T1000 (cell line): ENCODE data around the gene LRP1.

Source experiments
- DNase-seq: peaks from one replicate; lab custom pipeline; 2025; ENCODE audit warnings: mixed read lengths; lab: John Stamatoyannopoulos, UW

Gene LRP1

DNA sequence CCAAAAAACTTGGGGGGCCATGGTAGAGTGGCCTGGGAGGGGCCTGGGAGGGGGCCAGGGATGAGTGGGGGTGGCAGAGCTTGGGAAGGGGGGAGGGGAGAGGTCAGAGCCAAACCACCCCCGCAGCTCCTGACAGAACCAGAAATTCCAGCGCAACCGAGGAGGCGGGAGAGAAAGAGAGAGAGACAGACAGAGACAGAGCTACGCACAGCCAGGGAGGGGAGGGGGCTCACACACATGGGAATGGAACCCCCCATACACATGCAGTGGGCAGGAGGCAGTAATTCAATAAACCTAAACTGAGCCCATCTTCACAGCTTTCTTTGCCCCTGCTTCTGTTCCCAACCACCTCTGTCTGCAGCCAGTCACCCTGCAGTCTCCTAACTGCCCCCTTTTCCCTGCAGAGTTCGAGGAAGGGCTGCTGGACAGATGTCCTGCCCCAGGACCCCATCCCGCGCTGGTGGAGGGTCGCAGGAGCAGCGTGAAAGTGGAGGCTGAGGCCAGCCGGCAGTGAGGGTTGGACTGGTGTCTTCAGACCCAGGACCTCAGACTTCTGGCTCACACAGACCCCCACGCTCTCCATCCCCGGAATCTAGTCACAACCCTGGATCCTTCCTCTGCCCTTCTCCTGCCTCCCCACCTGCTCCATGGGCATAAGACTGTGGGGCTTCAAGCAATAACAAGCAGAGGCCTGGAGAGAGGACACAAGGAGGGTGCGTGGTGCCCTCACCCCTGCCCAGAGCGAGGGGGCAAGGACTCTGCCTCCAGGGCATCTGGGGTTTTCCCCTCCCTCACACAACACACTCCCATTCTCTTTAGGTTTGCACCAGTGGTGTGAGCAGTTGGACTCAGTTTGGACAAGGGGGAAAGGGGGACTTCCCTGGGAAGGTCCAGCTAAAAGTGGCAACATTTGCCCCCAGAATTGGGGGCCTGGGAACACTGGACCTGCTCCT lies 33.8 kb upstream of the LRP1 start:
- no peak for DNase-seq

DNA sequence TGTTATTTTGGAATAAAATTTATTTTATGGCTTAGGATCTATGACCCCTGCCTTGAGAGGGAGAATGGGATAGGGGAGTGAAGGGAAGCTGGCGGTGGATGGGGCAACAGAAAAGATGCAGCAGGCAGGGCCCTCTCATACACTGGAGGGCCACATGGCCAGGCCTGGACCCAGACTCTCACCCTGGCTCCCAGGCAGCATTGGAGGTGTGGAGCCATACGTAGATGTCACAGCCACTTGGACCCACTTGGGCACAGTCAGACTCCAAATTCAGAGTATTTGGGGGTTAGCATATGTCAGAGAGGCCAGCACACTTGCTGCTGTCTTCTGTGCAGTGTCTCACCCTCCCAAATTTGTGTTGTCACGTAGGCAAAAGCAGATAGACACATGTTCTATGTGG lies 32.8 kb upstream of the LRP1 start:
- DNase-seq: no peak

DNA sequence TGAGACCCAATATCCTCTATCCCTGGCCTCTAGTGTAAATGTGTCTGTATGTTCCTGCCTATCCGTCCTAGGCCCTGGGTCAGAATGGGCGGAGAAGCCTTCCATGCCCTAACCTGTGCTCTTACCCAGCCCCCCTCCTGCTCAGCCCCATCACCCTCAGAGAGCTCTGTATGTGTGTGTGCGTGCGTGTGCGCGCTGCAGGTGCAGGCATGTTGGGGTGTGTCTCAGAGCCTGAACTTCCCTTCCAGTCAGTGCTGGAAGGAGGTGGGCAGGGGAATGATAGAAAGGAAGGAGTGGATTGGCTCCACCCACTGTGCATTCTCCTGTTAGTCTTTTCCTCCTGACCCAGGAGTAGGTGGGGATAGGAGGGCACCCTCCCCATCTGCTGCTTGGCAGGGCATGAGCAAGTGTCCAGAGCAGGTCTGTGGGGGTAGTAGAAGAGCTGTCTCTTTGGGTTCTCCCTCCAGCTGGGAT lies 32.1 kb upstream of the LRP1 start:
- no peak for DNase-seq

DNA sequence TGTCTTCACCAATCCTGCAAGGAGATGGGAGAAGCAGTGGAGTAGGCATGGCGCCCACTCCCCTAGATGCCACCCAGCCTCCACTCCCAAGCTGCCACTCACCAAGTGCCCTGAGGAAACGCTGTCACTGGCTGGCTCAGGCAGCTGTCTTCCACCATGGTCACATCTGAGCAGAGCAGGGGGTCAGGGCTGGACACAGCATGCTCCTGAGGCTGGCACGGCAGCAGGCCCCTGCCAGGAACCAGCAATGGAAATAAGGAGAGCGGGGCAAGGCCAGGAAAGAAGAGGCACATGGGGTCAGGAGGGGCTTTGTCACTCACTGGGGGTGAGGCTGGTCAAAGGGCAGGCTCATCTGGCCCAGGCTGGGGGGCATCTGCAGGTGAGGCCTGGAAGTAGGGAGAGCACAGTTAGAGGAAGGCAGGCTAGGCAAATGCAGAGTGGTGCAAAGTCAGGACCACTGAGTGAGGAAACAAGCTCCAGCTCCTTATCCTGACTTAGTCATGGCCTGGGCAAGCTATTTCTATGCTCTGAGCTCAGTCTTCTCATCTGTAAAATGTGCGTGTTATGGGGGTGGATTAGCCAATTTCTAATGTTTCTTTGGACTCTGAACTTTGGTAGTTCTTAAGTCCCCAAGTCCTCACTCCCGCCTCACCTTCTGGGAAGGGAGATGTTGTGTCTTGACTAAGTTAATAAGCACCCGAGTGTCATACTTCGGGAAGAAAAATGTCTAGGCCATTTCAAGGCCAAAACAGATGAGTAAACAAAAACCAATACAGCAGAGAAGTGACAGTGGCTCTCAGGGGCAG lies 31.3 kb upstream of the LRP1 start:
- no peak for DNase-seq

- no peak for DNase-seq
Measured at GRCh38 chr12:57097554-57097835, 30.8 kb upstream of the LRP1 start.

GRCh38 chr12:57098546-57098945 lies 29.7 kb upstream of the LRP1 start:
- DNase-seq: no peak

DNA sequence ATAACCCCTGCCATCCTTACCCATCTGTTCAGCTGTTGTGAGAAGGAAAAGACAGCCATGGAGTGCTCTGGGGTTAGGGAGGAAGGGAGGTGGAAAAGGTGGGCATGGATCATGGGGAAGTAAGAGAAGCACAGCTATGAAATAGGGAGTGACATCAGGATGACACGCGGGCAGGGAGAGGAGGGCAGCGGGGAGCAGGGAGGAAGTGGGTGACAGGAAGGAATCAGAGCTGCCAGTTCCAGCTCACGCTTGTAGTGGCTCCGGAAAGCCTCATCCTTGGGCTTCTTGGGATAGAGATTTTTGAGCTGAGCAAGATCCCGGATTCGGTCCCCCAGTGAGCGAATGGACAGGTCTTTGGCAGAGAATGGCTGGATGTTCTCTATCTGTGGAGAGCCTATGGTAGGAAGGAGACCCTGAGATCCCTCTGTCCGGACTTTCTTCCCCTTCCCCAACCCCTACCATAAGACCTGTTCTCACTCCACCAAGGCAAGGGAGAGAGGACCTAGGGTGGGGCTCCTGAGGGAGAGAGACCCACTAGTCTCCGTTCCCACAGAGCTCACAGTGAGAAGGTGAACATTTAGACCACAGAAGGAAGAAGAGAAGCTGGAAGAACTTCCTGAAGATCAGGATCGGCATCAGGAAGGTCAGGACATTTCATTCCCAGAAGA lies 29.1 kb upstream of the LRP1 start:
- no peak for DNase-seq

DNA sequence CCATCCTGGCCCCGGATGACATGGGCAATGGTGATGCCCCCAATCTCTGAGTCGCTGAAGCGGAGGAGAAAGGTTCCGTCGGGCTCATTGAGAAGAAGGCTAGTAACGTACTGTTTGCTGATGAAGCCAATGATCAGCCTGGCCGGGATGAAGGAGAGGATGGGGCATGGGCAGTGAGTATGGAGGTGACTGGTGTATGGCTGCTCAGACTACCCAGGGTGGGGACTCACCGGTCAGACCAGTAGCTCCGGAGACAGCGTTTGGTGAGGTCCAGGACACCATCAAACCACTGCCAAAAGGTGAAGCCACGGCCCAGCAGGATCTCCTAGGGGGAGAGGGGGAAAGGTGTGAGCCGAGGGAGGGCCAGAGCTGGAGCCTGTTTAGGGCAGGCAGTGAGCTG lies 28.5 kb upstream of the LRP1 start:
- DNase-seq: no peak

DNA sequence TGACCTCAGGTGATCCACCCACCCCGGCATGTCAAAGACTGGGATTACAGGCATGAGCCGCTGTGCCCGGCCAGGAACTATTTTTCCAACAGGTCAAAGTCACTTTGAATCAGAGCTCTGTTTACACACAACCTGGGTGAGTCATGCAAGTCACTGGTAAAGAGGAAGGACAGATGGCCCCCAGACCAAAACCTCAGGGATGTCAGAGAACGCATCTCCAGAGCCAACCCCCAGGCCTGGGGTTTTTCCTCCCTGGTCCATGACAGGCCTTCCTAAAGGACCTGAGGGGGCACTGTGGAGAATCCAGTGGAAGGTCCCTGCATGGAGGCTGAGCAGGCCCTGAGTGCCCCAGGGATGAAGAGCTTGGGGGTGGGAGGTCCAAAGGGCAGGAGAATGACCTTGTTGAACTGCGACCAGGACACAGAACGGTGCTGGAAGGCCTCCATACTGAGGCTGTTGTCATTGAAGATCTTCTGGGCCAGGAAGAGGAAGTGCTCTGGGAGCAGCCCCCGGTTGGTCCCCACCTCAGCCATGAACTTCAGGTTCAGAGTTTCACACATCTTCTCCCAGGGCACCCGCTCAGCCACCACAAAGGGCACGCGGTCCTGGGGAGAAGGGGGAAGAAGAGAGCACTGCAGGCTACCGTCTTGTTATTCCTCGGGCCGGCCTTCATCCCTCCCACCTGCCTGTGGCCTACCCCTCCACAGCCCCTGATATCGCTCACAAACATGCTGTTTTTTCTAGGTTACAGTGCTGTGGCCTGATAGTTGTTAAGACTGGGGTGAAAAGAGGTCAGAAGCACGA lies 26.2 kb upstream of the LRP1 start:
- DNase-seq: no peak

DNA sequence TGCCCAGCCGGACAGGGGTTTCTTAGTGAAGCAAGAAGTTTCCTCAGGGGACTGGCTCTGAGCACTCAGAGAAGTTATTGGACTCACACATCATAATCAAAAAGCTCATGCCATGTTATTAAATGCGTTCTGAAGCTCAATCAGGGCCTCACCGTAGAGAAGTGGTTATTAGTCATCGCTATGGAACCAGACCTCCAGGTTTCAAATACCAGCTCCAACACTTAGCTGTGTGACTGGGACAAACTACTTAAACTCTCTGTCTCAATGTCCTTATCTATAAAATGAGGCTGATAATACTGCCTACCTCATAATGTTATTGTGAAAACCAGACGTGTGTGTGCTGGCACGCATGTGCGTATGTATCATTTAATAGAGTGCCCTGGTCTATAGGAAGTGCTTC lies 24.4 kb upstream of the LRP1 start:
- no peak for DNase-seq

DNA sequence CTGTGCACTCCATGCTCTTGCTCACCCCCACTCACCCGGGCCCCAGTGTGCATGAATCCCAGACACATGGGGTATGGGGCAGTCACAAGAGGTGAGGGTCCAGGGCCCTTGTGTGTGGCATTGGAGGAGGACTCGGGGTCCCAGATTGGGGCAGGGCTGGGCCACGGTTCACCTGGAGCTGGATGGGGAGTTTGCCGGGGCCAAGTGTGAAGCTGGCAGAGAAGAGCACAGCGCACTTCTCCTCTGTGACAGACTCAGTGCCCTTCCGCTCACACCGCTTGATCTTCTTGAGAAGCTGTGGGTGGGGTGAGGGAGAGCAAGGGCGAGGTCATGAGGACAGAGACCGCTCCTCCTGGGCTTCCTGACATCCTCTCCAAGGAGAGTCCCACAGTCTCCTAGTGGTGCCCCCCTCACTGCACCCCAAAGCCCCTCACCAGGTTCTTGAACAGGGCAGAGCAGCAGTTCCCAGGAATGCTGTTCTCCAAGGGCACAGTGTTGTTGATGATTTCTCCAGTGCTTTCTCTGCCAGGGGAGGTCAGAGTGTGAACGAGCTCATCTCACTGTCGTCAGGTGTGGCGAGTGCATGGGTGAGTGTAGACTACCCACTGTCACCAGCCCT lies 23.9 kb upstream of the LRP1 start:
- DNase-seq: no peak

DNA sequence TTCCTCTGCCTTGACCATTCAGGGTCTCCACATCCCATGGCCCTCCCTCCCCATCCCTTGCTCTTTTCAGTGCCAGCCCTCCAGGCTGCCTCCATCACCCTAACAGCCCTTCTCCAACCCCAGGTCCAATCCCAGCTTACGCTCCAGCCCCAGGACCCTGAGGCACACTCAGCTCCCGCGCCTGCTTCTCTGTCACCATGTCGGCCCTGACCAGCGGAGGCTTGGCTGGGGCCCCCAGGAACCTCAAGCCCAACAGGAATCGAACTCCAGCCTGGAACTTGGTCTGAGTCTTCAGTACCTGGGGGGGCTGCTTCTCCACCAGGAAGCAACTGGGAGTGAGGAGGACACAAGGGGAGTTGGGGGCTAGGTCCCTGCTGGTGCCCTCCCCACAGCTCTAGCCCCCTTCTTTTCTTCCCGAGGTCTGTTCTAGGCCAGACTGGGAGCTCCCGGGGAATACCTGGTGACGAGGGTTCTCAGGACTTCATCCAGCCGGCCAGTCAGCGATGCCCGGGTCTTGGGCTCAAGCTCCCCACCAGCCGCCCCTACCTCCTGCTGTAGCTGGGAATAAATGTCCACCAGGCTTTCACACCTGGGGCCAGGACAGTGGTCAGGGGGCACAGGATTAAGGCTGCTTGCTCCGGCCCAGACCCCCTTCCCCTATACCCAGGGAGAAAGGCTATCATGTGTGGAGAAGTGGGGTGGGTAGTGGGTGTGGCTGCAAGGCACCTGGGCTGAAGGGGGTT lies 23.1 kb upstream of the LRP1 start:
- DNase-seq: no peak

DNA sequence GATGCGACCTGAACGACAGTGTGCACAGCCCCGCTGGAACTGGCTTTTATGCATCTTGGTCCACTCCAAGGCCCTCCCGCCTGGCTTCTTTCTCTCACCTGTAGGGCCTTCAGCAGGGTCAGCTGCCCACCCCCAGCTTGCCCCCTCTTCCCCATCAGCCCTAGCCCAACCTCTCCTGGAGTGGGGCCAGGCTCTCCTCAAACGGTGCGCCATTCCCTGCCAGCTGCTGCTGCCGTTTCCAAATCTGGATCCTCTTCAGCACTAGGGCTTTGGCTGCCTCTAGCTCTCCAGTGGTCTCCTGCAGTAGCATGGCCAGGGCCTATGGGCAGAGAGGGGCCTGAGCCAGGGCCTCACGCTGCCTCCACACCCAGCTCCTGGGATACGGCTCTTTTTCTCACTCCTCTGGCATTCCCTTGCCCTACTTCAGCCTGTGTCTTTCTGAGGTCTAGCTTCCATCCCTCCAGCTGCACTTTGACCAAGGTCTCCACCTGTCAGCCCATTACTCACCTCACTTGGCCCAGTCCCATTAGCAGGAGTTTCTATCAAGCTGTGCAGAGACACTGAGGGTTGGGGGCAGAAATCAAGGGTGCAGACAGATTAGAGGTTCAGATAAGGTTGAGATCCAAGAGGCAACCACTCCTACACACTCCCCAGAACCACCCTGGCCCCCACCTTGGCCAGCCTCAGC lies 22.1 kb upstream of the LRP1 start:
- no peak for DNase-seq

DNA sequence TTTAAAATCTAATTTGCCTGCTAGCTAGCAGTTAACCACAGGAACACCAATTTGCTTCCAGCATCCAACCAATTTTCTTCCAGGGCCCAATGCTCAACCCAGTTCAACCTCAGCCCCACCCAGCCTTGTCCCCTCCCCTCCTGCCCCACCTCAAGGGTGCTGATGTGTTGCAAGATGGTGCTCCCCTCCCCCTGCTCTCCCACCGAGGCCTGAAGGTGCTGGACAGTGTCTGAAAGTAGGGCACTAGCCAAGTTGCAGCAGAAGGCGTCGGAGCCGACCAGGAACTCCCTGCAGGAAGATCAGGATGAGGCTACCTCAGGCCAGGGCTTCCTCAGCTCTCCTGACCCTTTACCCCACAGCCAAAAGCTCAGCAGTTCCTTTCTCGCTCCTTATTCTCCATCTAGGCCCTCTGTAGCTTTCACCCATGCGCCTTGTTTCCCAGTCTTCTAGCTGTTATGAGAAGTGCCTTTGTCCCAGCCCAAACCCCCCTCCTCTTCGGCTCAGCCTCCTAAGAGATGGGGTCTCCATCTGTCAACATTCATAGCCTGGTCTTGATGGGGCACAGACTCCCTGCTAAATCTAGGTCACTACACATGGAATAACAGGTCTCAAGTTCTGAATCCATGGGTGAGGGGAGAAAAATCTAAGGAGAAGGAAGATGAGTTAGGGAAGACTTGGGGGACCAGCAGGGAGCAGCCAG lies 20.7 kb upstream of the LRP1 start:
- DNase-seq: no peak

DNA sequence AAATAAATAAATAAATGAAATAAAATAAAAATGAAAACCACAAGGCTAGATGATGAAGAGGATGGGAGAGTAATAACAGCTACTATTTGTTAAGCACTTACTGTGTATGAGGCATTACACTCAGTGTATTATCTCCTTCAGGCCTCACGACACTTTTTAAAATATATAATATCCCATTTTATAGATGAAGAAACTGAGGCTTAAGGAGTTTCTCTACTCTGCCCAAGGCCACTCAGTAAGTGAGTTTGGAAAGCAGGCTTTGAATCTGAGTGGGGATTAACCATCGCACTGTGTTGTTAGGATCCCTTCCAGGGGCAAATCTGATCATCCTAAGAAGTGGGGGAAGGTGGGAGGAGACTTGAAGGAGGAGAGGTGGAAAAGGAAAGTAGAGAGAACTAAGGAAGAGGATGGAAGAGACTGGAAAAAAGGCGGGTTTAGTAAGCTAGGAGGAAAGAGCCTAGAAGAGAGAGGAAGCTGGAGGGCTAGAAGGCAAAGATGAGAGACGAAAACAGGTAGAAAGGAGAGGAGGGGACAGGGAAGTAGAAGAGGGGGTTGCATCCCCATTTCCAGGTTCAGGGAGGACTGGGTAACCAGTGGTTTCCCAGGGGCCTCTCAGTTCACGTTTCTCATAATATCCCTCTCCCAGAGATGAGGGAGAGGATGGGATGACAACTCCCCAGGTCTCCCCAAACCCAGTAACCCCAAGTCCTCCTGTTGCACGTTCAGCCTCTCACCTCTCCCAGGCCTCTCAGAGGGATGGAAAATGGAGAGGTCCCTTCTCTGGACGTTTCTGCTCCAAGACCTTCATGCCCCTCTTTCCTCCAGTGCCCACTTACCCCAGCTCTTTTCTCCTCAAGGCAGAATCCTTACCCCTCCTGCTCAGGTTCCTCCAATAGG lies 18.8 kb upstream of the LRP1 start:
- no peak for DNase-seq

GRCh38 chr12:57110104-57111030 lies 17.9 kb upstream of the LRP1 start:
- DNase-seq: peak; percentile 73

- peak; percentile 71 for DNase-seq
Measured at GRCh38 chr12:57111031-57111734, 17.1 kb upstream of the LRP1 start, which contains the start of gene STAT6. STAT6 (minus strand) TSS chr12:57111362; CDS start chr12:57108278, 3,084 bp downstream.
